Body of pancreas (tissue), 4 donors: ENCODE data around the gene SRPK3.
"Not testable (repeated sequence)": the region's sequence is repeated elsewhere in the genome, so short reads cannot be mapped to it uniquely, and the experiment has no call there.

Source experiments
- CTCF ChIP-seq, 7 experiments: fragments of 450-650 bp in 4 of 7; fragments of 200-600 bp in 3 of 7; sonication (generic) in 3 of 7; IDR thresholded peaks; one replicate each; pipeline ENCODE4 v1.5.1; 2016 to 2019; ENCODE audit warnings: antibody characterized with exemption in 7 of 7
- POLR2A ChIP-seq, 3 donors: fragments of 450-650 bp; IDR thresholded peaks; one replicate each; pipeline ENCODE4 v1.6.1; 2016; ENCODE audit warnings: antibody characterized with exemption in 3 of 3, mild to moderate bottlenecking in 2 of 3

GRCh38 chrX:153742111-153742510 lies 38.7 kb upstream of the SRPK3 start:
- TF ChIP-seq CTCF, POLR2A (IDR thresholded peaks at IDR 0.05): not testable (repeated sequence)
